HG03159 (cell line): ENCODE data around the gene SHROOM2.
A peak's percentile ranks its signal among the peaks of the same experiment; 100 is the strongest.
"Not testable (repeated sequence)": the region's sequence is repeated elsewhere in the genome, so short reads cannot be mapped to it uniquely, and the experiment has no call there.

Experiments
- ATAC-seq: cut with Tn5 transposase; IDR thresholded peaks from one replicate; pipeline ENCODE4 v1.9.1; 2021; ENCODE audit warnings: mild to moderate bottlenecking, moderate library complexity; ENCODE audit not compliant: unreplicated experiment

The SHROOM2 gene

DNA sequence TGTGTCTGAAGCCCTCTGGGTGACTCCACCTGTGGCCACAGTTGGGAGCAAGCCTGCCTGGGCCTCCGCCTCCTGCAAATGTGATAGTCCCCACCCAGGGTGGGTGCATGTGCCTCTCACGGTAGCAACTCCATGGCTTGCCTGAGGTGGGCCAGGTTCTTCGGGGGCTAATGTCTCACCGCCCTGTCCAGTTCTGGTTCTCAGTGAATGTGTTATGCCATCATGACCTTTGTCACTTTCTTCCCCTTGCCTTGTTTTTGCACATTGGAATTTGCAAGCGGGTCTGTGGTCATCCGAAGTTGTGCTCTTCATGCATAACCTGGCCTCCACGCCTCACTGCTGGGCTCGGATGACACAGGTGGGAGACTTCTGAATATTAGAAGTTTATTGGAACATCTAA, 39.7 kb downstream of the SHROOM2 start:
- no peak for ATAC-seq

DNA sequence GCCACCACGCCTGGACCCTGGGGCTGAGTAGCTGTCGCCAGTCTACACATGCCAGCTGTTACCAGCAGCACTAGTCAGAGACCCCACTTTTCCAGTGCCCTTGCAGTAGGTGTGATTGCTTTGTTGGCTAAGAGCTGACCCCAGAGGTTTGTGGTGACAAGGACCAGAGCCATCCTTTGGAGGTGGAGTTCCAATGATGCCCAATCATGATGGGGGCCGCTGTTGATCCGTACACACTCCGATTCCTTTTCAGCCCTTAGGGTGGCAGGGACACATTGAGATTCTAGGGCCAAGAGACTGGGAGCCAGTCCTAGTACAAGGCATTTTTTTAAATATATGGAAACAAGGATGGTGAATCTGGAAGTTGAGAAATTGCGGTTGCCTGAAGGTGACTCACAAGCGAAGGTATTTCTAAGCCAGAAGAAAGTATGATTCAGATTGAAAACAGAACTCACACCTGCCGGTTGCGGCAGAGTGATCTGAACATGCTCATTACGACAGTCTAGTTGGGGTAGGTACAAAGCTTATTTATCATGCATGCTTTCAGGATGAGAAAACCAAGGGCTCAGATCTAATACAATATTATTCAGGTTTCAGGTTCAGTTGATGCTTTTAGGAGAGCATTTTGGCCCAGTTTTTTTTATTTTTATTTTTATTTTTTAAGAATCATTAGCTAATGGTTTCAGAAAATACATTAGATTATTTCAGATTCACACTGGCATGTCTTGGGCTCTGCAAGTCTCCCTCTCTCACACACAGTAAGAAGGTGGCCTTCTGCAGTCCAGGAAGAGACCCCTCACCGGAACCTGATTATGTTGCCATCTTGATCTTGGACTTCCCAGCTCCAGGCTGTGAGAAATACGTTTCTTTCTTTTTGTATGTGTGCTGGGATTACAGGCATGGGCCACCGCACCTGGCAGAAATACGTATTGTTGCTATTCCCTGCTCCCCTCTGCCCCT, 43.4 kb downstream of the SHROOM2 start:
- peak; percentile 82 for ATAC-seq

DNA sequence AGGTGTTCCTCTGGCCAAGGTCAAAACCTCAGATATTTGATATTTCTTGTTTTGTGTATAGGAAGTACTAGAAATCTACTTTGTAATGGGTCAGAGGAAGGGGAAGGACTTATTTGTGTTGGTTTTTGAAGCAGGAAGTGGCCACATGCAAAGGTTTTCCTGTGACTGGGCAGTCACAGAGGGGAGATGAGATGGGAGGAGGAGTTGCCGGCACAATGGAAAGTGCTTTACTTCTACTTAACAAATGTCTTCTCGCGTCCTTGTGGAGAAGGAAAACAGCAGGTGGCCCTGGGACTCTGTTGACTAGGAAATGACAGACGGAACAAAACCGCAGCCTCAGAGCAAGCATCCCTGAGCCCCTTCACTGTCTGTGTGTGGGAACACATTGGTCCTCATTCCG, 46.6 kb downstream of the SHROOM2 start:
- no peak for ATAC-seq

DNA sequence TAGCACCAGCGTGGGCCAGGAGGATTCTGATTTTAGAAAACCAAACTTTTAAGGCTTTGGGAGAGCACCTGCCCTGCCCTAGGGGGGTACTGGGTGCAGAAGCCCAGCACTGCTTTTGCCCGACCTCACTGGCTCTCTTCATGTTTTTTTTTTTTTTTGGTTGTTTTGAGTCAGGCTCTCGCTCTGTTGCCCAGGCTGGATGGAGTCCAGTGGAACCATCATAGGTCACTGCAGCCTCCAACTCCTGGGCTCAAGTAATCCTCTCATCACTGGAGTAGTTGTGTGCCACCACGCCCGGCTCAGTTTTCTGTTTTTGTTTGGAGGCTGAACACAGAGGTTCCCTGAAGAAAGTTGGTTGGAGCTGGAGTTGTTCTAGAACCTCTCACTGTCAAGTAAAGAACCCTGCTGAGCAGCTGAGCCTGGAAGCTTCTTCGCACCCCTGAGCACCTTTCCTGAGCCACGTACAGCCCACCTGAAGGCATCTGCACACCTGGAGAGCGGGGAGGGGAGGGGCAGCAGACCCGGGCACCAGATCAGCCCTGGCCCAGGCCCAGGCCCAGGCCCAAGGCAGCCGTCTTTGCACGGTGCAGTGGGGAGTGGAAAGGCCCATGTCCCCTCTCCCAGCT, 49.5 kb downstream of the SHROOM2 start:
- no peak for ATAC-seq

DNA sequence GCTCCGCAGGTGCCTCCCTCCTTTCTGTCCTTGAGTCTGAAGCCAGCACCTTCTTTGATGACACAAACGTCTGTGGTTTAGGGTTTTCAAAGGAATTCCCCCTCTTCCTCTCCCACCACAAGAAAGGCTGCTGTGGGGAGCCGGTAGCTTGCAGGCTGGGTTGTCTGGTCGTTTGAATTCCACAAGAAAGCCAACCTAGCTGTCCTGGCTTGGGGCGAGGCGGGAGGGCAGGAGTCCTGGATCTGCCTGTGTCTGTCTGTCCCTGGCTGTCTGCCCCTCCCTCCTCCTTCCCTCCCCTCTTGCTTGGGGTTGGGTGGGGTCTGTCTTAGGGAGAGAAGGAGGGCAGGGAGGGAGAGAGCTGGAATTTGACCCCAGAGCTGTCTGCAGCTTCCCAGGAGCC, 56.3 kb downstream of the SHROOM2 start:
- no peak for ATAC-seq

DNA sequence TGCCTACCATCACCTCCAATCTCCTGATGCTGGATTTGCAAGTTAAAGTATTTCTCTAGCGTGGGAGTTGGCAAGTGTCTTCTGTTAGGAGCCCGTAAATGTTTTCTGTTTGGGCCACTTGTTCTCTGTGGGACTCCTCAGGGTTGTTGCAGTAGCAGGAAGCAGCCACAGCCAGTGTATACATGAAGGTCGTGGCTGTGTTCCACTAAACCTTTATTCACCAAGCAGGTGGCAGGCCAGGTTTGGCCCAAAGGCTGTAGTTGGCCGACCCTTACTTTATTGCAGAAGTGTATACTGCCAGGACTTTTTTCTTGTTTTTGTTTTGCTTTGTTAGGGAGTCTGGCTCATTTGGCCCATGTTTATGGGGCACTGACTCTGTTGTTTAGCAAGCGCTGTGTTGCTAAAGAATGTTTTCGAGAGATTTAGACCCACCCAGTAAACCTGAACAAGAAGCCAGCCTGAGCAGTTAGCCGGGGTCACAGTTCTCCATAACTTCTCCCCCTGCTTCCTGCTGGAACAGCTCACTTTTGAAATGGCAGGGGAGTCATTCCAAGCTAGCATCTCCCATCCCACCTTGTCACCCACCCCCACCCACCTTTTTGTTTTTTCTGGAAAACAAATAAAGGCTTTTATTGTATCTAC, 58.8 kb downstream of the SHROOM2 start:
- ATAC-seq, result no peak

DNA sequence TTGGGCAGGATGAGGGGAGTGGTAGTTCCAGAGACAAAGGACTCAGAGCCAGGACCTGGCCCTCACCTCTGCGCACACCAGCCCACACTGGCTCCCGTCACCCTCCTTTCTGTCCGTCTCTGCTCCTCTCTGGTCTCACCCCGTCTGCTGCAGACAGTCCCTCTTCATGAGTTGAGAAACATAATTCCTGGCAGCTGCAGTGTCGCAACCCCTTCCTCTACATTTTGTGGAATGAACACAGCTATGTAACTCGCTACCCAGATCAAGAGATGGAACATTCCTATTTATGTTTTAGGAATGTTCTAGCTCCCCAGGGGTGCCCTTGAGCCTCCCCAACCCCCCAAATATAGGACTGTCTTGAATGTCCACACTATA, 59.3 kb downstream of the SHROOM2 start:
- no peak for ATAC-seq

DNA sequence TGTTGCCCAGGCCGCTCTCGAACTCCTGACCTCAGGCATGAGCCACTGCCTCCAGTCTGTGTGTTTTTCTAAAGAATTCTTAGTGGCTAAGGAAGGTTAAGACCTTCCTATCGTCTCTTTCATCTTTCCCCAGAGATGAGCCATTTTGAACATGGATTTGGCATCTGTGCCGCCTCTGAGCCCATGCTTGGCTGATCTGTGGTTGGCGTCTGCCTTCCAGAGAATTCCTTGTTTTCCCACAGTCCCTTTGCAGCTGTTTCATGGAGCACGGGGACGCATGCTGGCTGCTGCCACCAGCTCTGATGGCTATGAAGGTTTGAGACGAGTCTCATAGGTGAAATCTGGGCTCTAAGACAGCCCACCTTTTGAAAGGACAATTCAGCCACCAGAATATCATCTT, 60.4 kb downstream of the SHROOM2 start:
- no peak for ATAC-seq

DNA sequence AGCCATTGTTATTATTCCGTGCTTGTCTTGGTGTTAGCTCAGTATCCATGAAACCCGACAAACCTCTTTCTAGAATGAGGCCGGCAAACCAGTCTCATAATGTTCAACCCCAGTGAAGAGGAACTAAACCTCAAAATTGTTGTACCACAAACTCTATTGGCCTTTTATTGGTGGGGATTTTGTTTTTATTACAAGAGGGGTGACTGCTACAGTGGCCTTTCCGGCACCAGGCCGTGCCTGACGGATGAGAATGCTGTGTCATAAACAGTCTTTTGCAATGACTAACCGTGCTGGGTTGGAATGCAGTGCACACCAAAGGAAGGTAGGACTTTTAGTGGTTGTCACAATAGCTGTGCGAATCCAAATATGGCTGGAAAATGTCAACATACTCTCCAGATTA, 60.8 kb downstream of the SHROOM2 start:
- no peak for ATAC-seq

DNA sequence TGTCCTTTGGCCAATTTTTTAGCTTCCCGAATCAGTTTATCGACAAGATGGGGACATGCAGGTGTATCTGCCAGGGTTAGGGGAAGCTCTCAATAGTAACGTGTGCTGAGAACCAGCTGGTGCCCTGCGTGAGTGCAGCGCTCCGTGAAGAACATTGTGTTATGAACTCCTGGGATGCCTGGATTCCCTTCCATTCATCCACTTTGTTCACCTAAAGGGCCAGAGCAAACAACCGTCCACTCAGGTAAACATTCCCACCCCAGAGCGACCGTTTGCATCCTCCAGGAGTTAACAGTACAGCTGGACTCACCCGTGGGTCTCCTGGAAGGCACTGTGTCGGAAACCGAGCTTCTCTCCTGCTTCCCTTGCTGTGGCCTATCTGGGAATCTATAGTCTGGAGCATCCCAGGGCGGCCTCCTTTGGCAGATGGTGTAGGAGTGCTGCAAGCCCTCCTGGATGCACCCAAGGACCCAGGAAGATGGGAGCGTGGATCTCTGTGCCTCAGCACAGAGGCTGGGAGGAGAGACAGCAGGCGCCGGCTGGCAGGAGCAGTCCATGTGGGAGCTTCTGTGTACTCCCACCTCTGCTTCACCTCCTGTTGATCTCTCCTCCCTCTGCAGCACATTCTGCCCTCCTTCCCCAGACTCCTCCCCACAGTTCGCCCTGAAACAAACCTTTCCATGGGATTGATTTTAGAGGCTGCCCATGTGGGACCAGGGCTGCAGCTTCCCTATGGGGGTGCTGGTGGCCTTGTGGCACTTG, 62.7 kb downstream of the SHROOM2 start:
- no peak for ATAC-seq

DNA sequence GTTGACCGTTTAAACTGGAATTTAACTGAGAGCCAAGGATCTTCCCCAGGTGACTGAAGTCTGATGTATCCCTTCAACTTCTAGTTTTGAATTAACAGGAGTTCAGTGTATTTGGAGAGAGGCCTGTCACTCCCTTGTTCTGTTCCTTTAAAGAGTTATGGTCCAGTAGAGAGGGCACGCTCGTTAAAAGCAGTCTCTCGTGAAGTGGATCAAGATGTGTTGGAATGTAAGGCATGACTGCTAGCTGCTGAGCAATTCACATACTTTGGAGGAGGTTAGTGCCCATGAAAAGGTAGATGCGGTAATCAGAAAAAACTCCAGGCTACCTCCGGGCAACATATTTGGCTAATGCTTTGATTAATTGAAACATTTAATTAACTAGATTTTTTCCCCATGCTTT, 65.7 kb downstream of the SHROOM2 start:
- ATAC-seq, result no peak

DNA sequence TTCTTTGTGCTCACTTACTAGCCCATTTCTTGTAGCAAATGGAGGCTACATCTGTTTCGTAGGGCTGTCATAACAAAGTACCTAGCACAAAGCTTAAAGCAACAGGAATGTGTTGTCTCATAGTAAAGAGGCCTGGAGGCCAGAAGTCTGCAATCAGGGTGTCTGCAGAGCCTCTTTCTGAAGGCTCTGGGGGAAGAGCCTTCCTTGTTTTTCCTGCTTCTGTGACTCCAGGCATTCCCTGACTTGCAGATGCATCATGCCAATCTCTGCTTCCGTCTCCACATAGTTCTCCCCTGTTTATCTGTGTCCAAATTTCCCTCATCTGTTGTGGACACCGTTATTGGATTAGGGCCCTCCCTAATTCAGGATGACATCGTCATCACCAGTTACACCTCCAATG, 67.1 kb downstream of the SHROOM2 start:
- no peak for ATAC-seq

DNA sequence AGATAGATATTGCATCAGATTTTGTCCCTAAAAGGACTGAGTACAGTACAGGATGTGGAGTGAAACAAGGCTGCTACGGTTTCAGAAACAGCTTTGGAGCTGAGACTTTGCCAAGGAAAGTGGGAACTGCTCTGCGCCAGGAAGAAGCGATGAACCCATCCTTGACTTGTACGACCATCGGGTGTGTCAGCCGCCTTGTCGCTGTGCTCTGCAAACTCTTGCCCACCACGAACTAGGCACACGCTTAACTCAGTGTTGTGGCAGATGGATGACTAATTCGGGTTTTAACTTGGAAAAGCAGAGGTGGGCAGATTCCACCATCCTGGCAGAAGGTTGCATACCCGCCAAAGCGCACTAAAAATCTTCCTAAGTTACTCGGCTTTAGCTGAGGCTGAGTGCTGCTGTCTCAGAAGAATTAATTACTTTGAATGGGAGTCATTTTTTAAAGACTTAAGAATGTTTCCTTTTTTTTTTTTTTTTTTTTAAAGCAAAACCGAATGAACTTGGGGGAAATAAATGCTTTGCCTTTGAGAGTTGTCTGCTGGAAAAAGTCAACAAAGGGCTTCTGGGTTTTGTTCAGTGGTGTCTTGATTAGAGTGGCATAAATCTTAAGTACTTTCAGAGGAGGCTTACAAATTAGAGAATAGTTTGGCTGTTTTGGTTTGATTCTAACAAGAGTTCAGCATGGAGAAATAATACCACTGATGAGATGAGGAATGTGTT, 69.5 kb downstream of the SHROOM2 start:
- no peak for ATAC-seq

DNA sequence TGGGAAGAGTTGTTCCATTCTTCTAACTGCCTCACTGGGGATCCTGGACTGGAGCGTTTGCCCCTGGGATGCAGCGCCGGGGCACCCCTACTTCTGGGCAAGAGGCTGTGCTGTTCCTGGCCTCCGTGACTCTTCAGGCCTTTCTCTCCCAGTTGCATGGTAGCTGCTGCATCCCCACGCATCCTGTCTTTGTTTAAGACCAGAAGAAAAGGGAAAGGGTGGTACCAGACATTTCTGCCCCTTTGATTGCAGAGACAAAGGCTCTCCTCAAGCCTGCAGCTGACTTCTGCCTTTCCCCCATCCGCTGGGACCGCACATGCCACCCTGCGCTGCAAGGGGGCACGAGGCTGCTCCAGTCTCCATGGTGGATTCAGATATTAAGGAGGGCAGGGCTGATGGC, 70.4 kb downstream of the SHROOM2 start:
- no peak for ATAC-seq

DNA sequence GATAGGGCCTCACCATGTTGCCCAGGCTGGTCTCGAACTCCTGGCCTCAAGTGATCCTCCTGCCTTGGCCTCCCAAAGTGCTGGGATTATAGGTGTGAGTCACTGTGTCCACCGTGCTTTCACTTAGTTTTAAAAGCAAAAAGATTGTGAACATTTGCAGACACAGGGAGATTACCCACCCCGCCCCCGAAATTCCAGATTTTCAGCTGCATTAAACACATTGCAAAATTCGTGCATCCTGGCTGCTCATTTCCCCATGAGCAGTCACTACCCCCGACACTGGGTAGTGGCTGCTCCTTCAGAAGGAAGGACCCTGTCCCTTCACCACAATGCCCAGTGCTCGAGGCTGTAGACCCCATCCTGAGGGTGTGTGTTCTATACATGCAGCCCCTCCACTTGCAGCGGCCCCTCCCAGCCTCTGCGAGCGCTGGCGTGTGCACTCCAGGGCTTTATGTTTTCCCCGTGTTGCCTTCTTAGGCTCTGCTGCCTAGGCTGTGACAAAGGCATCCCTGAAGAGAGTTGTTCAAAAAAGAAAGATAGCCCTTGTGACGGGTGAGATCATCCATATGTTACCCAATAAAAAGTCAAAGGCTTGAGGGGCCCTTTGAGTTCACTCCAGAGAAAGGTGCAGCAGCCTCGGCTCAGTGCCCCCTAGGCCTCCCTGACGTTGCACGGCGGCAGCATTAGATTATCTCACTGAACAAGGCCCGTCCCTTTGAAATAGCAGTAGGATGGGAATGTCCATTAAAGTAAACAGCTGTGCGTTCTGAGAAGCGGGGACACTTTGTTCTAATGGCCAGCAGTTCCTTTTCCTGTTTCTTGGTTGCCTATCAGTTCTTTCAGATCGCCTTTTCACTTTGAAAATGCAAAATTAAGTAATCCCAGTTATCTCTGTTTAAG, 71.6 kb downstream of the SHROOM2 start:
- ATAC-seq, result no peak

DNA sequence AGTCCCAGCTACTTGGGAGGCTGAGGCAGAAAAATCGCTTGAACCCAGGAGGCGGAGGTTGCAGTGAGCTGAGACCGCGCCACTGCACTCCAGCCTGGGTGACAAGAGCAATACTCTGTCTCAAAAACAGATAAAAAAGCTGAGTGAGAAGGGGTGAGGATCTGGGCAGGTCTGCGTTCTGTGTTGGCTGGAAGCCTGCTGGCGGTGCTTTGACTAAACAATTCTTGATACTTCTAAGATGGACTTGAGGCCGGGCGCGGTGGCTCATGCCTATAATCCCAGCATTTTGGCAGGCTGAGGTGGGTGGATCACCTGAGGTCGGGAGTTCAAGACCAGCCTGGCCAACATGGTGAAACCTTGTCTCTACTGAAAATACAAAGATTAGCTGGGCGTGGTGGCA, 72.5 kb downstream of the SHROOM2 start:
- not testable (repeated sequence) for ATAC-seq

DNA sequence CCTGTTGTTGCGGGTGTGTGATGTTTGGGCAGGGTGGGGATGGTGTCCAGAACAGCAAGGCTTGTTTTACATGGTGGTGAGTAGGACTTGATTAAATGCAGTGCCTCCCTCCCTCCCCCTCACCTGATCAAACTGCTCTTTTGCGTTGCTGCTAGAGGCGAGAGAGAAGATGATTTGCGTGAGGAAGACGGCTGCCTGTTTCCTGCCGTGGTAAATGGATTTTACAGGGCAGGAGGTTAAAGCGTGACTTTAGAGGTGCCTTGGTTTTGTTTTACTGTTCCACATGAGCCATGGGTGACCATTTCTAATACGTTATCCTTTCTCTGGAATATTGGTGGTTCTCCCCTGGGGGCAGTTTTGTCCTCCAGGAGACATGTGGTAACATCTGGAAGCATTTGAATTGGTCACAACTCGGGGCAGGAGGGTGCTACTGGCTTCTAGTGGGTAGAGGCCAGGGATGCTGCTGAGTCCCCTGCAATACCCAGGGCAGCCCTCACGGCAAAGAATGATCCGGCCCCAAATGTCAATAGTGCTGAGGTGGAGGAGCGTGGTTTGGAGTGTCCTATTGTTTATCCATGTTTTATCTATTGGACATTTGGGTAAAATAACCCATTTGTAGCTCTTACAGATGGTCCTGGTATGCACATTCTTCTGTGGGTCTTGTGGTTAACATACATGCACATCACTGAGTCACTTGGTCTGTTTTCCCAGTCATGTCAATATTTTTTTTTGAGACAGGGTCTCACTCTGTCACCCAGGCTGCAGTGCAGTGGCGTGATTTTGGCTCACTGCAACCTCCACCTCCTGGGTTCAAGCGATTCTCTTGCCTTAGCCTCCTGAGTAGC, 73.7 kb downstream of the SHROOM2 start:
- ATAC-seq, result no peak

DNA sequence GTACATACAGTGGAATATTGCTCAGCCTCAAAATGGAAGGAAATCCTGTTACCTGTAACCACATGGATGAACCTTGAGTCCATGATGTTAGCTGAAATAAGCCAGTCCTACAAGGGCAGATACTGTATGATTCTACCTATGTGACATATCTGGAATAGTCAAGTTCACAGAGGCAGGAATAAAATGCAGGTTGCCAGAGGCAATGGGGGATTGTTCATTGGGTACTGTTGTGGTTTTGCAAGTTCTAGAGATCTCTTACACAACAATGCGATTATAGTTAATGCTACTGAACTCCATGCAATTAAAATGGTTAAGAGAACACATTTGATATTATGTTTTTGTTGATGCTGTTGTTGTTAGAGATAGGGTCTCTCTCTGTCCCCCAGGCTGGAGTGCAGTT, 74.6 kb downstream of the SHROOM2 start:
- no peak for ATAC-seq

DNA sequence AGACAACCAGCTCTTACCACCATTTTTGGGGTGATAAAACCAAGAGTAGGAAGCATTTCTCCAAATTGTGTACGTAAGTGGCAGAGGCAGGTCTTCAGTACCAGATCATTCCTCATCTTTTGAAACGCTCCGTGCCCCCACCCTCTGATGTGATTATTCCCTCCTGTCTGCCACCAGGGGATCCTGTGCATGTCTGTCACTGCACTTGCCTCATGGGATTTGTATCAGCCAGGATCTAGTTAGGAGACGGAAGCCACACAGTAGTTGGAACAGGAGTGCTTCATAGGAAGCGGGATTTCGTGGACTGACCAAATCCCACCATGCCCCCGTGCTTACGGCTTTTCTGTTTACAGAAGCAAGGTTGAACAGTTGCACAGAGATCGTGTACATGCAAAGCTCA, 75.5 kb downstream of the SHROOM2 start:
- ATAC-seq, result no peak
